GM21528 (cell line): Measurements from ENCODE around the gene FGF14.
A peak's percentile ranks its signal among the peaks of the same experiment; 100 is the strongest.

Experiments used
- ATAC-seq: cut with Tn5 transposase; IDR thresholded peaks from one replicate; pipeline ENCODE4 v1.9.1; 2021; ENCODE audit warnings: mild to moderate bottlenecking, moderate library complexity; ENCODE audit not compliant: unreplicated experiment, low FRiP score

FGF14 gene

DNA sequence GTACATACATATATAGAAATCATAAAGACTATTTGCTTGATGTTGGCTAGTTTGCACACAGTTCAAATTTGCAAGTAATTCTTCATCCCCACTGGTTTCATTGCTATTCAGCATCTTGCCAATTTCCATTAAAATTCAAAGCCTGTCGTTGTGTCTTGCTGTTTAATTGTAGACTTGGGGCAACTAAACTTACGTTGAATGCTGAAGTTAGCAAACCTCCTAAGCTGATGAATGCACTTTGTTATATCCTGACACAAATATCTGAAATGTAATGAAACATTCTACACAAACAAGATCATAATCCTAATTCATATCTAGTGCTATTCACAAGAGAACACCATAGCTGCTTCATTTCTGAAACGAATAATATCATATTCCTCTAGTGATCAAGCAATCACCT, 568.2 kb downstream of the FGF14 start:
- ATAC-seq = no peak

DNA sequence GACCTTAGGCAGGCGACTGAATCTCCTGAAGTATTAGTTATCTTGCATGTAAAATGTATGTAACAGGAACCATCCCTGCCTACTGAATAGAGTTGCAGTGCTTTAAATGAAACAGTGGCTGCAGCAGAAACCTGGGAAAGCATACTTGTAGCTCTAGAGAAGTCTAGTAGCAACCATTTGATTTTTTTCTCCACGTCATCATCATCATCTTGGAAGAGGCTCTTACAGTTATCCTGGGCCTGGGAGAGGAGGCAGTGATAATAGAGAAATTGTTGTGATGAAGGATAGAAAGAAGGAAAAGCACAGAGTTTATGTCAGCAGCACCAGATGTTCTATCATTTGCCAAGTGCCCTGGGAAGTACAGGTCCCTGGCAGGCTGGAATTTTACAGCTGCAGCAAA, 571.8 kb downstream of the FGF14 start:
- no peak for ATAC-seq

DNA sequence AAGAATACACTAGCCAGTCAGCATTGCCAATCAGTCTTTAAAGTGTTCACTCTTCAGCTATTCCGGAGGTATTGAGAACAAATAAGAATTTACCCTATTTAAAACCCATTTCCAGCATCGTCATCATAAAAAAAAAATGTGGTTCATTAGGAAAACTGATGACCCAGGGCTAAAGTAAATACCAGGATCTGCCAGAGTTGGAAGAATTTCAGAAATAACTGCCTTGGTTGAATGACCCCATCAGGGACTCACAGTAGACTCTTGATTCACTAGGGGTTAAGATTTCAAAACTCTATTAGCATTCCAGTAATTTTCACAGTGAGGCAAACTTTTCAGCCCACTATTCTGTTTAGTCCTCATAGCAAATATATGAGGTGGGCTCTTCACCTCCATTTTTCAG, 572.4 kb downstream of the FGF14 start:
- ATAC-seq = no peak

DNA sequence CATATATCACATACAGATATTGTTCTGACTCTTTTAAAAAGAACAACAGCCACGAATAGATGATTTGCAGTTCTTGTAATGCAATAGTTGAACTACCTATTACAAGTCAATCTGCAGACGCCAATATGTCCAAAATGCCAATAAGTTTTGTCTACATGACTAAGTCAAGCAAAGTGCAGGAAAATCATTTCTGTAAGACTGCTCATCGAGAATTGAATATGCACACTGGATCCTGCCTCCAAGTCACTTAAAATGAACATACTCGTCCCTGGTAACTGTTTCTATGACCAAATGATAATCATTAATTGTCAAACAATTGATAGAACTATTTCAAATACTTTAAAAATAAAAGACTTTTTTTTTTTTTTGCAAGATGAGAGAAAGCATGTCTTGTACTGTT, 573.7 kb downstream of the FGF14 start:
- ATAC-seq = no peak

DNA sequence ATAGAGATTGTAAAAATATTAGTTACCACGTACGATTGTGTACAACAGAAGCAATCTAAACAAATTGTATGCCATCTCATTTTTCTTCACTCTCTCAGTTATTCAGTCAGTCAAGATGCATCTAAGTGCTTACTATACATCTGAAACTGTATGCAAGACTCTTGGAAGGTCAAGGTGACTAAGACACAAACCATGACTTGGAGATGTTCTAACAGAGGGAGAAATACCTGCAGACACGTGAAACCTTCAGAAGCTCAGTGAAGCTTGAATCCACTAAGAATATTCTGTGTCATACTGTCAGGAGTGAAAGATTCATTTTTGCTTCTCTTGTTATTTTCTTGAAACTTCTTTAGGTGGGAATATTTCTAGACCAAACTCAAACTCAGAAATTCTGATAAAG, 584.0 kb downstream of the FGF14 start:
- no peak for ATAC-seq

DNA sequence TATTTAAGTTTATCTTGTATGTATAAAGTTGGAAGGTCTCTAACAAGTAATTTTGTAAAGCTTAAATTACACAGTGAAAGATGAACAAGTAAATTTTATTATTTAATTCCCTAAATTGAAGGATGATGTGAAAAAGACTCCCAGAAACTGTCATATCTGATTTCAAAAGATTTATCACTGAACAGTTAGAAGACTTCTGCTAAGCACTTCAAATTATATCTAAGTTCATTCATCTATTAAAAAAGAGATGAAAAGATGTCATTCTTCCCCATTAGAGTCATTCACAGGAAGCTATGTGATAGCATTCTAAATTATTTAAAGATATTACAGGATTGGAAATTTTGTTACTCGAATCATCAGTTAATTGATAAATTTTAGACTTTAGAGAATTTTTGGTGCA, 590.0 kb downstream of the FGF14 start:
- ATAC-seq = no peak

DNA sequence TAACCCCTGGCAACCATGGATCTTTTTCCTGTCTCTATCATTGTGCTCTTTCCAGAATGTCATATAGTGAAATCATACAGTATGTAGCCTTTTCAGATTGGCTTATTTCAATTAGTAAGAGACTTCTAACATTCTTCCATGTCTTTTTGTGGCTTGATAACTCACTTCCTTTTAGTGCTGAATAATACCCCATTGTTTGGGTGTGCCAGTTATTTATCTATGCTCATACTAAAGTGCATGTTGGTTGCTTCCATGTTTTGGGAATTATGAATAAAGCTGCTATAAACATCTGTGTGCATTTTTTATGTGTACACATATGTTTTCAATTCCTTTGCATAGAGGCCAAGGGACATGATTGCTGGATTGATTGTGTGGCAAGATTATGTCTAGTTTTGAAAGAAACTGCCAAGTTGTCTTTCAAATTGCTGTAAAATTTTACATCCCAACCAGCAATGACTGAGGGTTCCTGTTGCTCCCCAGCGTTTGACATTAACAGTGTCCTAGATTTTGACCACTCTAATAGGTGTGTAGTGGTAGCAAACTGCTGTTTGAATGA, 590.5 kb downstream of the FGF14 start:
- no peak for ATAC-seq

DNA sequence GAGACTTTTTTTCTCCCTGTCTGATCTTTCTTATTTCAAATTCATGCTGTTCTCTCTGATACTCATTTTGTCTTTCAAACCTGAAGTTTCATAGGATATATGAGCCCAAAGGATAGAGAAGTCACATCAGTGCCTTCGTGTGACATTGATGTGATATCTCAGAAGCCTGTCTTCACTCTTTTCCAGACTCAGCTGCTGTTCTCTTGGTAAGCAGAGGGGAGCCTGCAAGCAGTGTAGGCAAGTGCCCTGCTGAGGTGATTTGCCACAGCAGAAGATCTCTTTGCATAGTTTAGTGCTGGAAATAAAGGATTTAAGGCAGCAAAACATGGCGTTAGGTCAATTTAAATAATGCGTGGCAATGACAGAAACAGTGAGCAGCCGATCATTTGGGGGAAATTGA, 602.7 kb downstream of the FGF14 start:
- no peak for ATAC-seq

DNA sequence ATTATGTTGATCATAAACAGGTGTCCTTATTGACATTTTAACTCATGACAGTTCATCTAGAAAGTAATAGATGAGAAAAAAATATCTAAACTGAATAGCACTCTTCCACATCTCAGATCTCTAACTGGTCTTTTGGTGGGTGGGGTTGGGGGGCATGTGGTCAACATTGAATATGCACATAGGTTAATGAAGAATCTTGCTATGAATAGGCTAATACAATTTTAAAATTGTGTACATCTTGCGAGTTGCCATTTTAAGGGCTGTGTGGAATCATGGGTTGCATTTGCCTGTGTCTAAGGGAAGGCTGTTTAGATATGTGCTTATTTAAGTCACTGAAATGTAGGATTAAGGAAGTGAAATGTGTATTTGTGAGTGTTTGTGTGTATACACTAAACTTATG, 603.4 kb downstream of the FGF14 start:
- ATAC-seq = no peak

DNA sequence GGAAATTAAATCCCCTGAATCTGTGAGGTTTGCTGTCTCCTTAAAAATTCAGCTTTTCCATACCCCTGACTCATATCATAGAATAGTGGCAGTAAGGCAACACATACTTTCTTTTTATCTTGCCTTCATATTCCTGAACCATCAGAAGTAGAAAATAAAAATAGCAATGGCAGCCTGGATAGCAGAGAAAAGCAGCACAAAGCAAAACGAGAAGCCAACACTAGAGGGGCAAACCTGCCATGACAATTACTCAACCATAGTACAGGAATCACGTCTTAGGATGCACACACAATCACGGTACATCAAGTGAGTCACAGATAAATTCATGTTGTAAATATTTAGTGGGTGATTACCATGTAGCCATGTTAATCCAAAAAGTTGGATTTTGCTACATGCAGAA, 606.4 kb downstream of the FGF14 start:
- no peak for ATAC-seq

DNA sequence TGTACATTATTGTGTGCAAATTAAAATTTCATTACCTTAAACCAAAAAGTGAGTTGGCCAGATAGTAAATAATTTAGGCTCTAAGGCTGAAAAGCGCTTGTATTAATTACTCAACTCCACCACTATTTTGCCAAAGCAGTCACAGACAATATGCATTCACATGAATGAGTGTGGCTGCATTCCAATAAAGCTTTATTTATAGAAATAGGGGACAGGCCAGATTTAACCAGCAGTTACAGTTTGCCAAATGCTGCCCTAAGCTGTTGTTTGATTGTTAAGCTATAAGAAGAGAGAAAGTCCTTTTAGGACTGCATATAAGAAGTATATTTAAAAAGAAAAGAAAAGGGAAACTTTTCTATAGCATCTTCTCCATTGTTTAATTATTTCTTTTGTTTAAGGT, 606.8 kb downstream of the FGF14 start:
- no peak for ATAC-seq

DNA sequence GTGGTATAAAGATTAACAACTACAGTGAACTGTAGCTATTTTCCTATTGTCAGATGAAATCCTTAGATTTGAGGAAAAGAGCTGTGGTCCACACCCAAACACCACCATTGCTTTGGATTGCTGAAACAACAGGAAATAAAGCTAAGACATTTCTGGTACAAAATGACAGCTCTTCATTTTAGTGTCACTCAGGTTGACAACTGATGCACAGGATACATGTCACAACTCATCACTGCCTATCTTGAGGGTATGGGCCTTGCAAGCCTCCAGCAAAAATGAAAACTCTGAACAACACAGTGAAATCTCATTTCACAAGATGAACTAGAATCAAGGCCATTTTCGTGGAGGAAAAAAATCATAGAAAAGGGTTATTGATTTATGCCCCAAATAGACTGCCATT, 609.7 kb downstream of the FGF14 start:
- no peak for ATAC-seq

DNA sequence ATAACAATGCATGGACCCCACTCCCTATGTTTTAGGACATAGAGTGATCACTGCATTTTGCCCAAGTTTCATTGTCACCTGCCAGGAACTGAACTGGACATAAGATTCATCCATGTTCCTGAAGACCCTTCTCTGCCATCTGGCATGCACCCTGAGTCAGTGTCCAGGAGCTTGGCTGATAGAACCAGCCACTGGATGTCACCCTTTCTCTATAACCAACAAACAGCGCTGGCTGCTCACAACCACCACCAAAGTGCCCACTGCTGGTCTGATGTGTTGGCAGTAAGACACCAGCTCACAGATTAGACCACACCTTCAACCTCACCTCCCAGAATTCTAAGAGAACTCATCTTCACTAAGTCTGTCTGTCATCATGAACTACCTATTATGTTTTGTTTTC, 616.0 kb downstream of the FGF14 start:
- no peak for ATAC-seq

DNA sequence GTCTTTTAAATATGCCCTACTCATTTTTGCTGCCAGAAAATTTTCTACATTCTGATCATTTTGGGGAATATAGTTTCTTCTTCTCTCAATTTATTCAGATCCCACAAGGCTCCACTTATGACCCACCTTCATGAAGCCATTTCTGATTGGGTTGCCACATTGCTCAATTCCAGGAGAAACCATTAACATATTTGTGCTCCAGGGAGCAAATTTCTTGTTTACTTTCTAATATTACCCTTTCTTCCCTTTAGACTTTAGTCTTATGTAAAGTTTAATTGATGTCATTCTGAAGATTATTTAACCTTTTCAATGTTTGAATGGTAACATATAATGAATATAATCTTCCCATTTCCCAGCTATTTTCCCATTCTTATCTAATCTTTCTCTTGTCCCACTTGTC, 617.5 kb downstream of the FGF14 start:
- ATAC-seq = no peak

DNA sequence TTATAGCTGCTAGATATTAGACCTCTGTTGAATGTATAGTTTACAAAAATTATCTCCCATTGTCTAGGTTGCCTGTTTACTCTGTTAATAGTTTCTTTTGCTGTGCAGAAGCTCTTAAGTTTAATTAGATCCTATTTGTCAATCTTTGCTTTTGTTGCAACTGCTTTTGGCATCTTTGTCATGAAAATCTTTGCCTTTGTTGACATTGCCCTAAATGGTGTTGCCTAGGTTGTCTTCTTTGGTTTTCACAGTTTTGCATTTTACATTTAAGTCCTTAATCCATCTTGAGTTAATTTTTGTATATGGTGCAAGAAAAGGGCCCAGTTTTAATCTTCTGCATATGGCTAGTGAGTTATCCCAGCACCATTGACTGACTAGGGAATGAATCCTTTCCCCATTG, 618.3 kb downstream of the FGF14 start:
- ATAC-seq = no peak

DNA sequence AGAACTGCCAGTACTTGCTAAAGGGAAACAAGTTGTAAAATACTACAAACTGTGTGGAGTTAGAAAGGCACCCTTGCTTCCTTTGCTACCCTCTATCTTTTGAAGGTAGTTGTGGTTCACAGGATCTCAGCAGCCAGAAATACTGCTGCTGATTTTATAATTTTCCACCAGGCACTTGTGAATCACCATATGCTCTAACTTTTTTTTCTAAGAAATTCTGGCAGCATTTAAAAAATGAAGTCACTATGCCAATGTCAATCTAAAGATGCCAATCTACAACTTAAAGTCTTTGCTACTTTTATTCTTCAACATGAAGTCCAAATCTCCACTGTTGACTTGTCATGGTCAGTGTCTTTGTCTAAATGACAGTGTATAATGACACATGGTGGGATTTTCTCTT, 621.6 kb downstream of the FGF14 start:
- no peak for ATAC-seq

DNA sequence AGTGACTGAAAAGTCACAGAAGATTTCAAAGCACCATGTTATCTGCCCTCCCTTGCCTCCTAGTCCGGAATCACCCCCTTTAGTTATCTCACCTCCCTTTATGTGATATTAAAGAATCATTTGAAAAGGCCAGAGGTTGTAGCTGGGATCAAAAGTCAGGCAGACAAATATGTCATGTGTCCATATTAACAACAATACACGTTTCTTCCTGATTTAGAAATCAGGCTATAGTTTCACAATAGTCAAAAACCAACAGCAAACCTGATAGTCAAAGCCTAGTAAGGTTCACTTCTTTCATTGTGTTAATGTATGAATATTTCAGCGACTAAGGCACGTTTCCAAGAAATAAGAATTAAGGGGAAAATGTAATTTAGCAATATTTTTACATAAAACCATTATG, 622.7 kb downstream of the FGF14 start:
- ATAC-seq = no peak

DNA sequence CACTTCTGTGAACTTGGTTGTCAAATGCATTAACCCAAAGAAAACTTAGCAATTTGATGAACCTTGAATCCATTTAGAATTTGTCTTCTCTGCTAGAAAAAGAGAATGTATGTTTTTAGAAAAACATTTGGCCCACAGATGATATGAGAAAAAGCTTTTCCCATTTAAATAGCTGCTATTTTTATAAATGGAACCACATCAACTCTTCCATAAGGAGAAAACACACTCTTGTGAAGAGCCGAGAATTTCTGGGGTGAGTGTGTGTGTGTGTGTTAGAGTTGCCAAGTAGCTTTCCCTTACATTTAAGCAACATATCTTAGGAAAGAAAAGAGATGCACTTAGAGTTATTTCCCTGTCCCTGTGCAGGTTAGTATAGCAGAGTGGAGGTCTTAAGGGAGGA, 626.6 kb downstream of the FGF14 start:
- no peak for ATAC-seq

DNA sequence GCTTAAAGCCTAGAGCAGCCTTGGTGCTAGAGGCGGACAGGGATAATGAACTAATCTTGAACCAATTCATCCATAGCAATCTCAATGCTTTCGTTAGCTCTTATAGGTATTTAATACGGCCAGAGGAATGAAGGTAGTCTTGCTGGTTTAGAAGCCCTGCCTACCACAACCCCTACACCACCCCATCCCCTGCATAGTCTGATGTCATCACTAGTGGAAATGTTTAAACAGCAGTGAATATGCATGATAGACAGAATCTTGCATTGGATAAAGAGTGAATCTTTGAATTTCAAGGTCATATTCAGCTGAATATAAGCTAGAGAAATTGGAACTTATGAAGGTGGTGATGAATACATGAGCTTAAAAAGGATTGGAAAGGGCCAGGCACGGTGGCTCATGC, 627.5 kb downstream of the FGF14 start:
- no peak for ATAC-seq

DNA sequence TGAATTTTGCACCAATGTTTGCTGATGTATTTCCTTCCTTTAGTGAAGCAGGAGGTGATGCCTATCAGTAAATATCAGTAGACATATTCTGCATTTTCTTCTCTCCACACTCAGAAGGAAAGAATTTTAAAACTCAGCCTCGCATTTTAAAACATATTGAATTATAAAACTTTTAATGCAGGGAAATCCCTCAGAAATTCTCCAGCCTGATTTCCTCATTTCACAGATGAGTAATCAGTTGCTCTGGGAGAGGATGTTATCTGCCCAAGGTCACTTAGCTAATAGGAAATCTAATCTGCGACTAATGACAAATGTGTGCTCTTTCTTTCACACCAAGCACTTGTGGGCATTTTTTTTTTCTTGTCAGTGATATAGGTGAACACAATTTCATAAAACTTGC, 628.8 kb downstream of the FGF14 start:
- no peak for ATAC-seq

DNA sequence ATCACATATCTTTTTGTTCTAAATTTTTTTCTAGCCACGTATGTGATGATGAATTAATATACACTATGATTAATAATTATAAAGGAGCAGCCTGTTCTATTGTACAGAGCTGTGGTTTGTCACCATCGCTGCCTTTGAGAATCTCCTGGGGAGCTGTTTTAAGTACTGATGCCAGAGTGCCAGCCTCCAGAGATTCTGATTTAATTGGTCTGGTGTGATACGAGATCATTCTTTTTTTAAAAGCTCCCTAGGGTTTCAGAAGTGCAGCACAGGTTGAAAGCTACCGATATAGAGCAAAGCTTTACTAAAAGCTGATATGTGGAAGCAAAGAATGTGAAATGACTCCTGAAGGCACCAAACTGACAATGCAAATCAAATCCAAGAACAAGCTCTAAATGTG, 634.7 kb downstream of the FGF14 start:
- ATAC-seq = no peak

DNA sequence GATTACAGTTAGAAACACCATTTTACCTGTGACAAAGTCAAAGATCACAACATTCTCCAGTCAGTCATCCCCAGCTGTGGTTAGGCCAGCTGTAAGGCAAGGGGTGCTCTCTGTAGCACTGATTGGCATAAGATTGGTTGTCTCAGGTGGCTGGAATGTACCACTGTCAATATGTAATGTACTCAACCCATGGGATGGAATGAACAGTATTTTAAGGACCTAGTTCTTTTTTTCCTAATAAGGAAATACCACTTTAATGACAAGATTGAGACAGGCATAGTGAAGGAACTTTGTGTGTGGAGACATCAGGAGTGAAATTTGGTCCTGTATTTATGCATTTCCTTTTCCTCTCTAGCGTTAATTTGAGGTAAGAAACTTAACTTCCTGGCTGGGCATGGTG, 638.7 kb downstream of the FGF14 start:
- ATAC-seq = no peak

DNA sequence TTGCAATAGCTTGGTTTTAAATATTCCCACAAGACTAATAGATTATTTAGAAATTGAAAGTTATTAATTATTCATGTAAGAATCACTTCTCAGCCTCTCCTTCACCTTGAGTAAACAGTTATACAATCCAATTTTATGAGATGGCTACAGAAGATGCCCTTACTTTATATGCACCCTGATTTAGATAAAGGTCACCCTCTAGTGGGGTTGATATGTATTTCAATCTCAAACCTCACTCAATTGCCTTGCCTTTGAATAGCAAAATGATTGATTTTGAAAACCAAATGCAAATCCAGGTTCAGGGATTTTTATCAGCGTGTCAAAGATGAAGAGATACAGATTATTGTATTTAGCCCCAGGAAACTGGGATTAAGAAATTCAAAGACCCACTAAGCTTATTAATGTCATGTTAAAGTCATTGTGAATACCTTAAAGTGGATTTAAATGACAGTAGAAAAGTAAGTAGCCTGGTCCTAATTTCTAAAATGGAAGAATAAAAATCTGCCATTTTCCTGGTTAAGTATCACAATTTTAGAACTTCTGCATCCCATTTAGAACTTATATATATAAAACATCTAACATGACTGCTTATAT, 644.3 kb downstream of the FGF14 start:
- ATAC-seq = peak; percentile 81
